GM19468 (cell line): Measurements from ENCODE around the gene THBS3.
A peak's percentile ranks its signal among the peaks of the same experiment; 100 is the strongest.
"Not testable (repeated sequence)": the region's sequence is repeated elsewhere in the genome, so short reads cannot be mapped to it uniquely, and the experiment has no call there.

ENCODE experiments used
- ATAC-seq: cut with Tn5 transposase; IDR thresholded peaks from one replicate; pipeline ENCODE4 v1.9.1; 2021; ENCODE audit warnings: mild to moderate bottlenecking, moderate library complexity, moderate number of reproducible peaks; ENCODE audit not compliant: unreplicated experiment; ENCODE audit errors: extremely low read depth

THBS3 gene

GRCh38 chr1:155192346-155193274 lies 15.1 kb downstream of the THBS3 start:
- no peak for ATAC-seq

GRCh38 chr1:155191904-155192303 lies 15.8 kb downstream of the THBS3 start:
- no peak for ATAC-seq

GRCh38 chr1:155189926-155190325 lies 17.8 kb downstream of the THBS3 start:
- not testable (repeated sequence) for ATAC-seq

GRCh38 chr1:155188268-155188667 lies 19.4 kb downstream of the THBS3 start:
- no peak for ATAC-seq

GRCh38 chr1:155187456-155187891 lies 20.2 kb downstream of the THBS3 start:
- no peak for ATAC-seq

GRCh38 chr1:155186794-155187455 lies 20.8 kb downstream of the THBS3 start:
- ATAC-seq, result no peak

GRCh38 chr1:155186067-155186793 lies 21.5 kb downstream of the THBS3 start:
- no peak for ATAC-seq

- no peak for ATAC-seq
Measured at GRCh38 chr1:155185783-155186066, 22.0 kb downstream of the THBS3 start.

- peak; percentile 63 for ATAC-seq
Measured at GRCh38 chr1:155184835-155185782, 22.6 kb downstream of the THBS3 start.

- no peak for ATAC-seq
Measured at GRCh38 chr1:155184351-155184811, 23.3 kb downstream of the THBS3 start.

GRCh38 chr1:155183775-155184221 lies 23.9 kb downstream of the THBS3 start:
- ATAC-seq, result no peak

GRCh38 chr1:155182052-155182550 lies 25.6 kb downstream of the THBS3 start:
- no peak for ATAC-seq

GRCh38 chr1:155181371-155182051 lies 26.2 kb downstream of the THBS3 start:
- ATAC-seq, result no peak

GRCh38 chr1:155179112-155180031 lies 28.3 kb downstream of the THBS3 start:
- no peak for ATAC-seq

- ATAC-seq, result no peak
Measured at GRCh38 chr1:155178441-155179111, 29.1 kb downstream of the THBS3 start.

- no peak for ATAC-seq
Measured at GRCh38 chr1:155177918-155178281, 29.8 kb downstream of the THBS3 start.

- ATAC-seq, result no peak
Measured at GRCh38 chr1:155177192-155177917, 30.3 kb downstream of the THBS3 start.
